NCI-H1694 (cell line): ENCODE results near the gene FNDC1.

Experiments used
- DNase-seq: peaks from one replicate; lab custom pipeline; 2025; lab: John Stamatoyannopoulos, UW

The FNDC1 gene

DNA sequence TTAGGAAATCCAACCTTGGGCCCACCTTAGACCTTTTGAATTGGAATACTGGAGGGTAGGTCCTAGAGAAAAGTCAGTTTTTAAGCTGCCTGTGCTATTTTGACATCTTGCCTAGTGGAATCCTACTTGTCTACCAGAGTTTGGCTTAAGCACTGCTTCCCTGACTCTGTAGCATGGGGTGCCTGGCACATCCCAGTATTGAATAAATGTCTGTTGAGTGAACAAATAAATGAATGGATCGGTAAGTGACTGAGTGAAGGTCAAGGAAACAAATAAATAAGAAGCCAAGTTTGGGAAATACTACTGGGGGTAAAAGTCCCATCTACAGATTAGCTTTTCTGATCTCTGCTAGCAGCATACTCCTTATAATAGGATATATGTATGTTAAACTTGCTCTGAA is 140.5 kb downstream of the FNDC1 start:
- DNase-seq: no peak

GRCh38 chr6:159311618-159312017 is 142.4 kb downstream of the FNDC1 start:
- DNase-seq: no peak

DNA sequence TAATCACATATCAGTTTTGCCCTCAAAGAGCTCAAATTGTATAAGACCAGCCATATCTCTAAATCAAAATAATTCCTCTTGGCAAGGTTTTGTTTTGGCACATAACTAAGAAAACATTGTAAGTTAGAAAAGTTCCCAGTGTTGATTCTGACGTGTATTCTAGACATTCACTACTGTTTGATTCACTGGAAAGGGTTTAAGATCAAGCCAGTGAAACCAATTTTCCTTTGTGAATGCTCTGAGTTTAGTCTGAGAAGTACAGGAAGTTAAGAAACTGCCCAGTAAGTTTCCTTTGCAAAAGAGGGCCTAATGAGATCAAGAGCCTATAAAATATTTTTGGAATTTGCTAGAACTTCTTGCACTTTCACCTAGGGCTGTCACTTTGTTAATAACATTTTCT is 143.0 kb downstream of the FNDC1 start:
- DNase-seq: no peak

DNA sequence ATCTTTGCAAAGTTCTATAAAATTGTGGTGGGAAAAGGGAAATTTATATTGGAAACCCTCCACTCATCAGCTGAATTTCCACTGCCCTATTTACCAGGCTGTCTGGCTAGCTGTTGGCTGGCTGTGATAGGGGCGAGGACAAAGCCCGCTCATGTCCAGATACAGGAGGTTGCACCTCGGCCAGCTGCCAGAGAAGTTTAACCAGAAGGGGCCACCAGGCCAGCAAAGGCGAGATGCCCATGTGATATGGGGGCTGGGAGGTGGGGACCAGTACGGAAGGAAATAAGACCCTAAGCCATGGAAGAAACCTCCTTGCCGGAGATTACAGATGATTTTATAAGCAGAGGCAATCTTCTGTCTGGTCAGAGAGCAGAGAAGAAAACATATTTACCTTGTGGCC is 143.8 kb downstream of the FNDC1 start:
- no peak for DNase-seq

DNA sequence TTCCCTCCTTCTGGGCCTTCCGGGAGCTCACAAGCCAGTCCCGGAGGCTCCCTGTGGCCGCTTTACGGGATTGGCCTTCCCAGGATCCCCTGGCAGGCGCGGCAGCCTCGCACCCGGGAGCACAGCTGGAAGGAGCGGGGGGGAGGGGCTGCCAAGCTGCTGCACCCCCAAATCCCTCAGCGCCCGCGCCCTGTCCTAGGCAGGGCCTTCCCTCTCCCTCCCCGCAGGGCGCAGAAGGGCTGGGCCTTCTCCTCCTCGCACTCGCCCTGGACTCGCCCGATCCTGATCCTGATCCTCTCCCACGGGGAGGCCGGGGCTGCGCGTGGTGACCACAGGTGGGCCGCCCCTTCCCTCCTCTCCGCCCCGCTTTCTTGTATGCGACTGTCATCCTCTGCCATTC is 146.4 kb downstream of the FNDC1 start:
- DNase-seq: no peak

GRCh38 chr6:159317430-159317829 is 148.2 kb downstream of the FNDC1 start:
- no peak for DNase-seq

DNA sequence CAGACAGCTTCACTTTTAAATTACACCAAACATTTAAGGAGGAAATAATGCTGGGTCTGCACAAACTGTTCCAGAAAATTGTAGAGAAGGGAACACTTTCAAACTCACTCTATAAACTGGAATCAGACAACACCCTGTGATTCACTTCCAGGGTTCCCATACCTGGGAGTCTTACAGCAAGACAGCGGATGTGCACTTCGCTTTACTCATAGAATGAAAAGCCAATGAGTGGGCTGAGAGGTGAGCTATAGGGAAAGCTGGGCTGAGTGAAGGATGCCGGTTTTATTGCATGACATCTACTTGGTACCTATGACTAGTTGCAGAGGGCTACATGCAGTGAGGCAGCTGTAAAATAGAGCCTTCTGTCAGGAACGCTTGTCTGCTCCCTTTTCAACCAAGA is 152.1 kb downstream of the FNDC1 start:
- DNase-seq: no peak
